HL-60 (cell line): ENCODE results near the gene CELSR2.

Source experiments
- CTCF ChIP-seq: IDR thresholded peaks from one replicate; pipeline ENCODE4 v1.5.1; 2011; ENCODE audit warnings: low read length, control low read depth, inconsistent platforms; ENCODE audit not compliant: insufficient read depth
- GABPA ChIP-seq: IDR thresholded peaks from 2 replicates; pipeline ENCODE4 v1.6.1; 2012; ENCODE audit warnings: low read depth
- POLR2AphosphoS5 ChIP-seq: IDR thresholded peaks from 2 replicates; pipeline ENCODE4 v1.6.1; 2012; ENCODE audit warnings: low read depth
- REST ChIP-seq: IDR thresholded peaks from 2 replicates; pipeline ENCODE4 v1.6.1; 2012; ENCODE audit warnings: low read depth; ENCODE audit not compliant: insufficient replicate concordance

- TF ChIP-seq POLR2AphosphoS5 (no peak), CTCF (no peak), REST (no peak), GABPA (no peak)
Observed at GRCh38 chr1:109279615-109280278, 30.4 kb downstream of the CELSR2 start.
